Measurements from ENCODE around the gene ATF3.

ATF3 gene

DNA sequence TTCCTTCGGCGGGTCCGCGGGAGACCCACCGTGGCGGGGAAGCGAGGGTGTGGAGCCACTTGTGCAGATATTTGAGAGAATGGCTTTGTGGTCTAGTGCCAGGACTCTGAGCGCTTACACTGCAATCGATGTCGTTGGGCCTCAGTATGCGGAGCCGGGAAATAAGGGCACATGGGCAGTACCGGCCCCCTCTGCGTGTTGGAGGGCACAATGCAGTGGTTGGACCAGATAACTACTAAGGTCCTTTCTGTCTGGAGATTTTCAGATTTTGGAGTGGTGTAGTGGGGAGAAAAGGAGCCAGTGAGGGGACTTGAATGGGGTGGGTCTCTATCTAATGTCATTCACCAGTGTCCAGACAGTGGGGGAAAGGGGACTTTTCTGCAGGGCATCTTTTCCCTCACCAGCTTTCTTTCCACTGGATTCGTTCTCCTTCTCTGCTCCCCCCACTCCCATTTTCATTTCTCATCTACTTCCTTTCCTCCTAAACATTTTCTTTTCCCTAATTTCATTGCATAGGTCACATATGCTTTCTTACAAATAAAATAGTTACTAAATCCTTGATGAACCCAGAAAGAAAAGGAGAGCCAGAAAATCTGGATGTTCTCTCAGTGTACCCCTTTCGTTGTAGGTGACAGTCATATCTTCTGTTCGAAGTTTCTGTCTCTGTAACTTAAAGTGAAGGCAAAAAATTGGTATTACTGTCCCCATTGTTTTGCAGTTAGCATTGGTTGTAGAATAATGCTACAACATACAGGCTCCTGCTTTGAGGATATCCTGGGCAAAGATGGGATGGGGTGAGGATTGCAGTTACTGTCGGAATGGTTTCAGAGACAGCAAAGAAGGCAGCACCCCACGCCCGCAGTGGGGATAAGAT, 1.4 kb downstream of the ATF3 start:
- peak; percentile 47 for DNase-seq

GRCh38 chr1:212610575-212610967, 2.0 kb downstream of the ATF3 start:
- DNase-seq: no peak

GRCh38 chr1:212611000-212611948, 2.7 kb downstream of the ATF3 start:
- peak; percentile 68 for DNase-seq

DNA sequence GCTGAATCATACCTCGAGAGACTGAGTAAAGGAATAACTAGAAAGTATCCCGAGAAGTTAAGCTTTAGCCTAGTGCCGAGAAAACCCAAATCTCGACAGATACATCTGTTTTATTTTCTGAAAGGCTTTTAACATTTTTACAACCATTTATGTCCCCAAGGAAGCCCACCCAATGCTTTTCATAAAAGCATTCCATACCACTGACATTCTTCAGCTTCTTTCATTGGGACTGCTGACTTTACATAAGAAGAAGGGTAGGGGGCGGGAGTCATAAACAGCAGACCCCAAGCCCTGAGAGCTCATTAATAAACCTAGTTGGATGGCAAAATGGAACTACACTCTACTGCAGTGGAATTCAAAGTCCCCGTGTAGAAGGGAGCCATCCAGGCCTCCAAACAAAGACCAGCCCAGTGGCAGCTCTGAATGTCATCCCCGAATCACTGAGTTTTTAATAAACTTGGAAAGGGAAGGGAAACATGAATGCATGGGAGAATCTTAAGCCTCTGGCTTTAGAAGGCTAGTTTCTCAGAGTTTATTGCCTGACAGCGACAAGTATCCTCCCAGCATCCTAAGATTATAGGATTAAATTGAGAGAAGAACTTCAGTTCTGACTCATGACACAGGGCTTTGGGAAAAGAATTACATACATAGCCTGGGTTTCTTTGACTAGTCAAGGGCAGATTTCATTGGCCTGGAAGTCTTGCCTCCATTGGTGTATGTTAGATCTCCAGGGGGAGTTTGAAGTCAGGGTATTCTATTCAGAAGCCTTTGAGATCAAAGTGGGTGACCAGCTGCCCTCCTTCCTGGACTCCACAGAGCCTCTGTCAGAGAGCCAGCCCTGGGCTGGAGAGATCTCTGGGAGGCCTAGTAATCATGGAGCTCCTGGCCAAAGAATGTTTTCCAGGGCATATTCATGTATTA, 3.7 kb downstream of the ATF3 start:
- DNase-seq: no peak

- no peak for DNase-seq
Measured at GRCh38 chr1:212613440-212614335, 5.1 kb downstream of the ATF3 start.

GRCh38 chr1:212614453-212615200, 6.1 kb downstream of the ATF3 start:
- peak; percentile 74 for DNase-seq

DNA sequence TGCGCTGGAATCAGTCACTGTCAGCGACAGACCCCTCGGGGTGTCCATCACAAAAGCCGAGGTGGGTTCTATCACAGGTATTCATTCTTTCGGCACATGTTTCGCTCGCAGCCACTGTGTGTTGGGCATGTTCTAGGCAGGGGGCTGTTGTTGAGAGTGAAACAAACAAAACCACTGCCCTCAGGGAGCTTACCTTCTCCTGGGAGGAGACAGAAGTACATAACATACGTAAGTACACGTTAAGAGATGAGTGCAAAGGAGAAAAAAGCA, 6.6 kb downstream of the ATF3 start:
- no peak for DNase-seq

GRCh38 chr1:212618466-212619210, 10.1 kb downstream of the ATF3 start:
- DNase-seq: no peak

- no peak for DNase-seq
Measured at GRCh38 chr1:212620293-212620692, 11.7 kb downstream of the ATF3 start.

- DNase-seq: no peak
Measured at GRCh38 chr1:212621043-212621948, 12.7 kb downstream of the ATF3 start.

DNA sequence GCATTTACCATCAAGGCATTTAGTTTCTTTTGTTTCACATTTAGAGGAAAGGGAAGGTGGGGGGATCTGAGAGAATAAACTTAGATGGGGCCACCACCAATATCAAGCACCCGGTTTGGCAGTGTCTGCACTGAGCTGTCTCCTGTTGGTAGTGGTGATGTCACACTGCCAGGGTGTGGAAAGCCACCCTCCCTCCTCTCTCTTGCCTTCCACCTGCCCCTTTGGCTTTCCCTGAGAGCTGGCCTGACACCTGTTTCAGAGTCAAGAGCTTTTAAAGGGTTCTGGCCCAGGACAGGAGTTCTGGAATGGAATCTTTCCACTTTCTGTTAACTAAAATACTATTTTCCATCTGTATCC, 13.4 kb downstream of the ATF3 start:
- DNase-seq: no peak

DNA sequence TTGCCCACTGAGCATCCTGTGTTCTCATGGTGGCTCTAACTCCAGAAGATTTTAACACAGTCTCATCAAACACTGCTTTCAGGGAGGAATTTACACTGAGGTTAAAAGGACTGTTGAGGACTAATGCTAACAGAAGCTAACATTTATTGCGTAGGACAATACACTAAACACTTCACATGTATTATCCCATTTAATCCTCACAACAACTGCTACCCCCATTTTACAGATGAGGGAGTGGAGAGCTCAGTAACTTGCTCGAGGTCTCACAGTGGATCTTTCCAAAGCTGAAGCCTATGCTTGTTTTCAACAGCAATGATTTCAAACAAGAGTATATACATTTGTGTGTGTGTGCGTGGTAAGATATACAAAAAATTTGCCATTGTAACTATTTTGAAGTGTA, 13.9 kb downstream of the ATF3 start:
- DNase-seq: no peak

DNA sequence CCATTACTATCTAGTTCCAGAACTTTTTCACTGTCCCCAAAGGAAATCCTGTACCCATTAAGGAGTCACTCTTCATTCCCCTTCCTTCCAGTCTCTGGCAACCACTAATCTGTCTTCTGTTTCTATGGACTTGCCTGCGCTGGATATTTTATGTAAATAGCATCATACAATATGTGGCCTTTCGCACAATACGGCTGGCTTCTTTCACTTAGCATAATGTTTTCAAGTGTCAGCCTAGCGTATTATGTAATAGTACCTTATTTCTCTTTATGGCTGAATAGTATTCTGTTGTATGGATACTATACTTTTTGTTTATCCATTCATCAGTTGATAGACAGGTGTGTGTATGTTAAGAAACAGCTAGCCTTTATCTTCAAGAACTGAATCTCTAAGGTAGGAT, 14.3 kb downstream of the ATF3 start:
- no peak for DNase-seq

- DNase-seq: no peak
Measured at GRCh38 chr1:212623603-212624002, 15.0 kb downstream of the ATF3 start.

DNA sequence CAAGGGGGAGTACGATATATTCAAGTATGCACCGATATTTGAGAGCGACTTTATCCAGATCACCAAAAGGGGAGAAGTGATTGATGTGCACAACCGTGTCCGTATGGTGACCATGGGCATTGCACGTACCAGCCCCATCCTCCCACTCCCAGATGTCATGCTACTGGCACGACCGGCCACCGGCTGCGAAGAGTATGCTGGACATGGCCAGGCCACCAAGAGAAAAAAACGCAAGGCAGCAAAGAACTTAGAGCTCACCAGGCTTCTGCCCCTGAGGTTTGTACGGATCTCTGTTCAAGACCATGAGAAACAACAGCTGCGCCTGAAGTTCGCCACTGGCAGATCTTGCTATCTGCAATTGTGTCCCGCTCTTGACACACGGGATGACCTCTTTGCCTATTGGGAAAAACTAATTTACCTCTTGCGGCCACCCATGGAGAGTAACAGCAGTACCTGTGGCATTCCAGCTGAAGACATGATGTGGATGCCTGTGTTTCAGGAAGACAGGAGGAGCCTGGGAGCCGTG, 16.5 kb downstream of the ATF3 start:
- DNase-seq: no peak

DNA sequence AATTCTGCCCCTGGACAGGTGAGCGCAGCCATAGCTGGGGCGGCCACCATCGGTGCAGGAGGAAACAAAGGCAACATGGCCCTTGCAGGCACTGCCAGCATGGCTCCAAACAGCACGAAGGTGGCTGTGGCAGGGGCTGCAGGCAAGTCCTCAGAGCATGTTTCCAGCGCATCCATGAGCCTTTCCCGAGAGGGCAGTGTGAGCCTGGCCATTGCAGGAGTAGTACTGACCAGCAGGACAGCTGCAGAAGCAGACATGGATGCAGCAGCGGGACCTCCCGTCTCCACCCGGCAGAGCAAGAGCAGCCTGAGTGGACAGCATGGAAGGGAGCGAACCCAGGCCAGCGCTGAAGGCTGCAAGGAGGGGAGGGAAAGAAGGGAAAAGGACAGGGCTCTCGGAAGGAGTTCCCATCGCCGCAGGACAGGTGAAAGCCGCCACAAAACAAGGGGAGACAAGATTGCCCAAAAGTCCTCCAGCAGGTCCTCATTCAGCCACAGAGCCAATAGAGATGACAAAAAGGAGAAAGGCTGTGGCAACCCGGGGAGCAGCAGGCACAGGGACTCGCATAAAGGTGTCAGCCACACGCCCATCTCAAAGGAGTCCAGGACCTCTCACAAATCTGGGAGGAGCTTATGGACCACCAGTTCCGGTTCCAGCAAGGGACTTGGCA, 17.4 kb downstream of the ATF3 start:
- DNase-seq: no peak

- no peak for DNase-seq
Measured at GRCh38 chr1:212628046-212628445, 19.5 kb downstream of the ATF3 start.

DNA sequence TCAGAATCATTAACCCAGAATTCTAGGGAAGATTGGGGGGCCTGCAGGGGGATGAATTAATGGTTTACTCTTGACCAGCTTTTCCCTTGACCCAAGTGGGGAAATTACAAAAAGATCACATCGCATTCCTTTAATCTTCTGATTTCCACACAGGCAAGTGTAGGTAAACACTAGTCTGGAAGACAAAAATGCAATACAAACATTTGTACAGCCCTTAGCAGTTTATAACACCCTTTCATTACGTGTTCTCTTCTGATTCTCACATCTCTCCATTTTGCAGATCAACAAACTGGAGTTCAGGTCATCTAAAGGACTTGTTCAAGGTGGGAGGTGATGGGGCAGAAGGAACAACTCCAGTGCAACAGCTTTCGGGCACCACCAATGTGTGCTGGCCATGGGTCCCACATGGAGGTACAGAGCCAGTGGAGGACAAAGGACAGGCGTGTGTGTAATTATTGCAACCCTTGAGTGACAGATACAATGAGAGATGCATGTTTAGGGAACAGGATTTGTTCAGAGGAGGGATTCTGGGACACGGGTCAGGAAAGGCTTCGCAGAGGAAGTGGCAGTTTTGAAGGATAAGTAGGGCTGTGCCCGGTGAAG, 20.4 kb downstream of the ATF3 start:
- no peak for DNase-seq
